Mucosa of descending colon (tissue), 3 donors: ENCODE measurements around the gene KRT13. TPM values are rescaled to one million over a fixed set of nuclear protein-coding genes. Genes with fewer than 3 reads are reported as not detected.
A peak's percentile ranks its signal among the peaks of the same experiment; 100 is the strongest.

Experiments
- ATAC-seq: fragments of 200-7000 bp; cut with Tn5 transposase; one replicate; pipeline ENCODE4 v1.9.1; 2020; ENCODE audit warnings: mild to moderate bottlenecking, moderate library complexity
- DNase-seq, 3 donors: peaks; one replicate each; pipeline ENCODE4 v3.0.0-alpha.2; 2020
- H3K36me3 ChIP-seq: fragments of 200-600 bp; one replicate; pipeline ENCODE4 v1.8.0; 2021; ENCODE audit warnings: low read depth, mild to moderate bottlenecking
- H3K4me1 ChIP-seq: fragments of 200-600 bp; one replicate; pipeline ENCODE4 v1.8.0; 2021; ENCODE audit warnings: low read depth, mild to moderate bottlenecking
- H3K4me3 ChIP-seq: fragments of 200-600 bp; one replicate; pipeline ENCODE4 v1.8.0; 2021; ENCODE audit warnings: mild to moderate bottlenecking
- H3K9me3 ChIP-seq: fragments of 200-600 bp; one replicate; pipeline ENCODE4 v1.8.0; 2021; ENCODE audit warnings: mild to moderate bottlenecking
- CTCF ChIP-seq: fragments of 200-600 bp; IDR thresholded peaks from one replicate; pipeline ENCODE4 v1.8.0; 2022; ENCODE audit warnings: antibody characterized with exemption, mild to moderate bottlenecking
- intact Hi-C, 2 donors: fragments of 100-400 bp; cut with DNase I in 1 of 2; cut with micrococcal nuclease in 1 of 2; formaldehyde crosslinking; loops; one replicate each; pipeline versions ENCODE4 v1.11.0 to v1.11.1; 2022; cut with DNase I, micrococcal nuclease
- total RNA-seq, 3 donors: library from RNA; stranded (reverse); fragmentation: NEBNext Ultra II Directional in 2 of 3; extraction: Animal tissue kit (Norgen Biotek cat#: 25700) in 2 of 3; gene quantifications; one replicate each; pipeline versions ENCODE4 v1.2.1 to v1.2.4, GENCODE V29; 2021 to 2023
- donor health status: DM: no; HTN: no; CAD: no; lungs with moderate emphysema.
- donor health status: DM: no; HTN: no; CAD: no.
- donor health status: DM: no; HTN: yes; CAD: no.

The KRT13 gene
- total RNA-seq, 3 donors from 2014 or later, result 3.7 TPM; not detected in 2

GRCh38 chr17:41549596-41550039 is 44.2 kb upstream of the KRT13 start:
- Histone ChIP-seq H3K4me1 (peaks cover 28% of the 10 kb centered on the region), H3K4me3 (no peak overlapping the region), H3K36me3 (no peaks in the 10 kb centered on the region), H3K9me3 (no peaks in the 10 kb centered on the region)
- intact Hi-C loops, result loop anchor here (5.0 to 10.0 kb wide), 5 partner anchors 85 to 645 kb away; no protein-coding TSS in a partner anchor
- DNase-seq (peak; percentile 69 to 73 (median 72)), ATAC-seq (peak; percentile 58)
- TF ChIP-seq CTCF, result no peak

- Histone ChIP-seq H3K9me3 (no peaks in the 10 kb centered on the region), H3K4me3 (no peak overlapping the region), H3K4me1 (peaks cover 31% of the 10 kb centered on the region), H3K36me3 (no peaks in the 10 kb centered on the region)
- intact Hi-C loops, result loop anchor here (5.0 to 10.0 kb wide), 4 partner anchors 86 to 644 kb away; no protein-coding TSS in a partner anchor
- DNase-seq (peak; percentile 90 to 95 (median 93)), ATAC-seq (peak; percentile 80)
- peak; percentile 55 for TF ChIP-seq CTCF
These were observed 43.6 kb upstream of the KRT13 start for GRCh38 chr17:41548844-41549595.

GRCh38 chr17:41547921-41548843 is 42.8 kb upstream of the KRT13 start:
- H3K4me3 ChIP-seq, result no peak overlapping the region

GRCh38 chr17:41547378-41547841 is 42.0 kb upstream of the KRT13 start:
- no peaks in the 10 kb centered on the region for H3K9me3 ChIP-seq
- TF ChIP-seq CTCF, result no peak
- intact Hi-C loops, result loop anchor here (5.0 to 10.0 kb wide), 4 partner anchors 87 to 643 kb away; no protein-coding TSS in a partner anchor
- DNase-seq (peak in 1 of 3 donors; percentile 34), ATAC-seq (peak; percentile 29)
- H3K4me3 ChIP-seq, result no peak overlapping the region
- H3K4me1 ChIP-seq, result peaks cover 37% of the 10 kb centered on the region
- H3K36me3 ChIP-seq, result no peaks in the 10 kb centered on the region

More at GRCh38 chr17:41547921-41548843, 42.8 kb upstream of the KRT13 start:
- Histone ChIP-seq H3K36me3 (no peaks in the 10 kb centered on the region), H3K4me1 (peaks cover 31% of the 10 kb centered on the region), H3K9me3 (no peaks in the 10 kb centered on the region)
- DNase-seq (peak; percentile 59 to 86 (median 81)), ATAC-seq (peak; percentile 73)
- TF ChIP-seq CTCF, result no peak
- intact Hi-C loops, result loop anchor here (5.0 to 10.0 kb wide), 4 partner anchors 87 to 643 kb away; no protein-coding TSS in a partner anchor

GRCh38 chr17:41546819-41547218 is 41.4 kb upstream of the KRT13 start:
- Histone ChIP-seq H3K4me3 (no peak overlapping the region), H3K9me3 (no peaks in the 10 kb centered on the region), H3K36me3 (no peaks in the 10 kb centered on the region), H3K4me1 (peaks cover 40% of the 10 kb centered on the region)
- ATAC-seq, result no peak
- no peak for TF ChIP-seq CTCF
- DNase-seq, result no peak
- intact Hi-C loops, result loop anchor here (5.0 to 10.0 kb wide), 4 partner anchors 88 to 642 kb away; no protein-coding TSS in a partner anchor
